GM18951 (cell line): Measurements from ENCODE around the gene SYT1.
"Not testable (repeated sequence)": the region's sequence is repeated elsewhere in the genome, so short reads cannot be mapped to it uniquely, and the experiment has no call there.

Experiments used
- POLR2A ChIP-seq: IDR thresholded peaks from 4 replicates; pipeline ENCODE4 v1.6.1; 2011; ENCODE audit warnings: mild to moderate bottlenecking; ENCODE audit not compliant: insufficient read length, insufficient read depth; ENCODE audit errors: extremely low read depth
- in situ Hi-C: fragments of 300-500 bp; cut with MboI; formaldehyde crosslinking; loops from one replicate; pipeline ENCODE4 v1.12.0; 2022; ENCODE audit warnings: low sequenced_read_pairs, mixed read lengths, inconsistent platforms; ENCODE audit not compliant: unreplicated experiment

SYT1 gene

GRCh38 chr12:79409562-79409961 lies 545.0 kb downstream of the SYT1 start:
- TF ChIP-seq POLR2A = no peak
- in situ Hi-C loops = loop anchor here (25.0 kb wide), 1 partner anchor 328 kb away; no protein-coding TSS in a partner anchor

DNA sequence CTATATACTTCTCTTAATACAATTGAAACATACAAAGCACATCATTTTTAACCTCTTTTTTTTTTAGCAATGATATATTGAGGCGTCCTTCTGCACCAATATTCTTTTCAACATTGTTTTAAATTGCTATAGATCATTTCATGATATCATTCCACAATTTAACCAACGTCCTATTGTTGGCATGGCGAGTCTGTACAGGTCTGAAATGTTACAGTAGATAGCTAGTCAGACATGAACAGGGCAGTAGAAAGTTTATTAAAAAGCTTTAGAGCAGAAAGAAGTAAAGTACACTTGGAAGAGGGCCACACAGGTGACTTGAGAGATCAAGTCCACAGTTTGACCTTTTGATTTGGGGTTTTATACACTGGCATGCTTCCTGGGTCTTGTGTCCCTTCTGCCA lies 547.2 kb downstream of the SYT1 start:
- in situ Hi-C loops = loop anchor here (25.0 kb wide), 1 partner anchor 326 kb away; no protein-coding TSS in a partner anchor
- TF ChIP-seq POLR2A = no peak

DNA sequence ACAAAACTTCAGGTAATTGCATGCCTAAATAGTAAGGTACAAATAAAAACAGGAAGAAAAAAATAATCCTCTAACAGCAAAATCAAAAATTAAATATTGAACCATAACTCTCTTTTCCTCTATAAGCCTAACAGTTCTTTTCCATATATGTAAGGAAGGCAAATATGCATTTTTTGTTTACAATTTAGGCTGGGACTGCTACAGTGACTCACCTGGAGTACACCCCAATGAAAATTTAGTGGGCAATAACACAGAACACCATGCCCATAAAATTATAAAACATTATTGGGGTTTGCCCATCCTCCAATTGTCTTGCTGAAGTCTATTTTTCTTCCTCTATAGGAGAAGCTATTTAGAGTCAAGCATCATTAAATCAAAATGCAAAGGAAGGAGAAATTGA lies 549.2 kb downstream of the SYT1 start:
- no peak for TF ChIP-seq POLR2A
- in situ Hi-C loops = loop anchor here (25.0 kb wide), 1 partner anchor 324 kb away; no protein-coding TSS in a partner anchor

GRCh38 chr12:79414252-79414651 lies 549.7 kb downstream of the SYT1 start:
- TF ChIP-seq POLR2A = no peak
- in situ Hi-C loops = loop anchor here (25.0 kb wide), 1 partner anchor 323 kb away; no protein-coding TSS in a partner anchor

DNA sequence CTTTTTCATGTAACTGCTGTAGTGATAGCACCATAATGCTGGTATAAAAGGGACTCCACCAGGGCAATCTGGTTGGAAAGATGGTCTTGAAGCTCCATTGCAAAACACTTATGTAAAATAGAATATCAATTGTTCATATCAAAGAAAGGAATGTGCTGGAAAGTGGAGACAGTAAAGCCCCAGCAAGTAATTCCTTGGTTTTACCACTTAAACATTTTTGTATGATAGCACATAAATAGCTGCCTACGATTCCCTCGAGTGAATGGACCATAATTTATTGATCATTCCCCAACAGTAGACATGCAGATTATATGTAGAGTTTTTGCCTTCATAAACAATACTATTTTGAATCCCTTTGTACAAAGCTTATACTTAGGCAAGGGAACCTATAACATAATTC lies 550.7 kb downstream of the SYT1 start:
- TF ChIP-seq POLR2A = no peak
- in situ Hi-C loops = loop anchor here (25.0 kb wide), 1 partner anchor 322 kb away; no protein-coding TSS in a partner anchor

DNA sequence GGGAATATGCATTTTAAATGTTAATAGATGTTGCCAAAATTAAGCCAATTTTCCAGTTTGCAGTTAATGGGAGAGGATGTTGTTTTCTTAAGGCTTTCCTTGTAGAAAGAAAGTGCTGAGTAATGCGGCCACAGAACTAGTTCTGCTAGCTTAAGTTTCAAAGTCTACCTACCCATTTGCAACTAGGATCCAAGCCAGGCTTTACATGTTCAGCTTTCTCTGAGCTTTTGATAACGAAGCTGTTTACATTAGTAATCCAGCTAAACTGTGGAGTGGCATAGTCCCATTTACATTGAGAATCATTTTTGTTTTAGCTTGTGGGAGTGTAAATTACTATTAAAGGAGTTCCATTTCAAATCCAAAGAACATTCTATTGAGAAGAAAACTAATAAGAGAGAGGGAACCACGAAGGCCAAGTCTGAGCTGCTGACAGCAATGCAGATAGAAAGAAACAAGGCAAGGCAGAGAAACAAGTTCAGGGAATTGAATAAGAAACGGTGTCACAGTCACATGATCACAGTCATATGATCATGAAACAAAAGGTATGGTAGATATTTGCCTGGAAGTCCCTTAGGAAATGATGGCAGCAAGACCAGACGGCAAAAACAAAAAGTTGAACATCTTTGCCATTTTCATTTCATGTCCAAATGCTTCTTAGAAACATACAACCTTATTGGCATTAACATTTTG lies 551.3 kb downstream of the SYT1 start:
- no peak for TF ChIP-seq POLR2A
- in situ Hi-C loops = loop anchor here (25.0 kb wide), 1 partner anchor 321 kb away; no protein-coding TSS in a partner anchor

DNA sequence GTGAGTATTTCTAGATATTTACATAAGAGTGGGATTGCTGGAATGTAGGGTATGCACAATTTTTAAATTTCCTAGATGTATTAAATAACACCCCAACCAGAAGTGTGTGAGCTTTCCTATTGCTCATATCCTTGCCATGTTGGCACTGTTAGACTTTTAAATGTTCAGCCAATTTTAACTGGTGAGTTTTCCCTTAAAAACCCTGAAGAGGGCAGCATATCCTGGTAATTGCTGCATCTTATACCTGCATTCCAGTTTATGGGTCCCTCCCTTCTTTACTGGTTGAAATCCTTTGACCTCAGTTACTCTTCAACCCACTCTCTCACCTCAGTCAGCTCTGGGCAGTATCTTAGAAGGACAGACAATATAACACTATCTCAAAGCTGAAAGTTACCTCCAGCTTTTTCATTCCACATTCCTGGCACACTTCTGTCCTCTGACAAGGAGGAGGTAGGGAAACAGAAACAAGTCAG lies 555.6 kb downstream of the SYT1 start:
- in situ Hi-C loops = loop anchor here (25.0 kb wide), 1 partner anchor 317 kb away; no protein-coding TSS in a partner anchor
- no peak for TF ChIP-seq POLR2A

- in situ Hi-C loops = loop anchor here (25.0 kb wide), 1 partner anchor 316 kb away; no protein-coding TSS in a partner anchor
- no peak for TF ChIP-seq POLR2A
These were observed 556.7 kb downstream of the SYT1 start for GRCh38 chr12:79421236-79421740.

- no peak for TF ChIP-seq POLR2A
- in situ Hi-C loops = loop anchor here (25.0 kb wide), 1 partner anchor 315 kb away; no protein-coding TSS in a partner anchor
These were observed 557.7 kb downstream of the SYT1 start for GRCh38 chr12:79422060-79422812.

DNA sequence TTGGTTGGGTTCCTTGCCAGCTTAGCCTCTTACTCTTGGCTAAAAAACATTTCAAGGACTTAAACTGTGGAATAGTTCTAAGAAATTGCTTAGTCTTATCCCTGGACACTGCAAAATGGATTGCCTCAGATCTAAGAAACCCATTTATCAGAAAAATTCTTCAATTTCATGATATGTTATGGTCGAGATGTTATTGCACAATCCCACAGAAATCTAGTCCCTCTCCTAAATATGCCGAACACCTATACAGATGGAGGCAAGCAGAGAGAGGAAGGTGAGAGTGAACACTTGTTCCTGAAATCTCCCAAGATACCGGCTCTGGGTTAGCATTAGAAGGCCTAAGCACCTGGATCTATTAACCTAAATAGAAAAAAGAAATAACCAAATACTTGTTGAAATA lies 559.0 kb downstream of the SYT1 start:
- in situ Hi-C loops = loop anchor here (25.0 kb wide), 1 partner anchor 314 kb away; no protein-coding TSS in a partner anchor
- no peak for TF ChIP-seq POLR2A

- TF ChIP-seq POLR2A = no peak
- in situ Hi-C loops = loop anchor here (25.0 kb wide), 1 partner anchor 313 kb away; no protein-coding TSS in a partner anchor
These were observed 559.6 kb downstream of the SYT1 start for GRCh38 chr12:79424109-79424721.

- in situ Hi-C loops = no loop called here
These were observed 561.5 kb downstream of the SYT1 start for GRCh38 chr12:79426121-79426520.

GRCh38 chr12:79426744-79427143 lies 562.2 kb downstream of the SYT1 start:
- in situ Hi-C loops = not testable (repeated sequence)

More at GRCh38 chr12:79426121-79426520, 561.5 kb downstream of the SYT1 start:
- no peak for TF ChIP-seq POLR2A
